Testis (tissue), 3 donors: ENCODE data around the gene EPHA7. TPM values are rescaled to one million over a fixed set of nuclear protein-coding genes. Genes with fewer than 3 reads are reported as not detected.

Source experiments
- DNase-seq: peaks from one replicate; pipeline ENCODE4 v3.0.0-alpha.2; 2019
- H3K27ac ChIP-seq, 2 donors: fragments of 200-600 bp; sonication (generic); one replicate each; pipeline ENCODE4 v1.5.1; 2019
- H3K27me3 ChIP-seq: fragments of 200-600 bp; sonication (generic); one replicate; pipeline ENCODE4 v1.5.1; 2019
- H3K36me3 ChIP-seq: fragments of 200-600 bp; sonication (generic); one replicate; pipeline ENCODE4 v1.5.1; 2017; ENCODE audit warnings: low read depth; ENCODE audit errors: missing control alignments
- H3K4me1 ChIP-seq: fragments of 200-600 bp; sonication (generic); one replicate; pipeline ENCODE4 v1.5.1; 2019
- H3K4me3 ChIP-seq, 2 donors: fragments of 200-600 bp; sonication (generic); one replicate each; pipeline ENCODE4 v1.5.1; 2017 to 2019
- H3K9me3 ChIP-seq: fragments of 200-600 bp; sonication (generic); one replicate; pipeline ENCODE4 v1.5.1; 2017
- POLR2A ChIP-seq: fragments of 450-650 bp; IDR thresholded peaks from one replicate; pipeline ENCODE4 v1.6.1; 2017; ENCODE audit warnings: antibody characterized with exemption, mild to moderate bottlenecking, moderate library complexity
- WGBS, 2 donors: methylation state at CpG; one replicate each; pipeline ENCODE4 v1.1.5; 2018; 5-methylcytosine and 5-hydroxymethylcytosine counted together
- intact Hi-C: fragments of 100-400 bp; cut with DNase I; formaldehyde crosslinking; loops from one replicate; pipeline ENCODE4 v1.15.1; 2023; ENCODE audit warnings: low total_unique reads
- polyA plus RNA-seq: library from polyadenylated mRNA; stranded (reverse); fragments of 350-450 nt; fragmentation: Illumina TruSeq; extraction: RNeasy Lipid Tissue Mini Kit (QIAGEN cat#74804); gene quantifications from one replicate; pipeline ENCODE4 v1.2.3, GENCODE V29; 2014; ENCODE audit warnings: low read depth, low replicate concordance; ENCODE audit not compliant: insufficient read depth
- total RNA-seq, 2 donors: library from RNA; depleted of rRNA; stranded (reverse); fragments of >200 nt; gene quantifications; one replicate each; pipeline ENCODE4 v1.2.3, GENCODE V29; 2016
- TF ChIP-seq, protein P1 (sequence below), 3 experiments: fragments of 450-650 bp in 2 of 3; fragments of 200-600 bp in 1 of 3; sonication (generic) in 1 of 3; IDR thresholded peaks; one replicate each; pipeline ENCODE4 v1.5.1; 2016 to 2019; ENCODE audit warnings: antibody characterized with exemption in 3 of 3, mild to moderate bottlenecking in 2 of 3, moderate library complexity in 1 of 3

EPHA7 gene
- total and polyA plus RNA-seq, 3 donors from 2014 or later: 3.4 to 7.2 (median 4.8) TPM

DNA sequence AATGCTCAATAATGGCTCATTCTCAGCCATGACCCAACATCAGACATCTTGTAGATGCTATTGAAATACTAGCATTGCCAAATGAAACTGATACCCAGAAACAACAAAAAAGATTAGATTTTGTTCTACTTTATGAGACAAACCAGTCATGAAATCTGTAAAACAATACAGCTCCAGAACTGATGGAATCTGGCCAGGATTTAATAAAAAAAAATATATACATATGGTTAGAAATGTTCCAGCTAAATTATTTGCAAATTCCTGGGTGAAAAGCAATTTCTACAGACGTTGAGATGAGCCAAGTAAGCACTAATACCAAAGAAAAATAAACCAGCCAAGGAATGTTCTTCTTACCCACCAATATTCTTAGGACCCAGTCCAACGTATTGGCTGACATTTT lies 201.3 kb downstream of the EPHA7 start:
- Histone ChIP-seq H3K27me3 (no peaks in the 10 kb centered on the region), H3K36me3 (no peaks in the 10 kb centered on the region), H3K4me1 (no peaks in the 10 kb centered on the region), H3K9me3 (no peaks in the 10 kb centered on the region), H3K27ac (no peak overlapping the region), H3K4me3 (no peak overlapping the region)
- DNase-seq: no peak
- intact Hi-C loops: no loop called here
- 49 to 60% methylated on average over 2 of the region's 2 CpGs for WGBS, 2 donors
- no peak for TF ChIP-seq POLR2A
- TF ChIP-seq, protein P1, sequence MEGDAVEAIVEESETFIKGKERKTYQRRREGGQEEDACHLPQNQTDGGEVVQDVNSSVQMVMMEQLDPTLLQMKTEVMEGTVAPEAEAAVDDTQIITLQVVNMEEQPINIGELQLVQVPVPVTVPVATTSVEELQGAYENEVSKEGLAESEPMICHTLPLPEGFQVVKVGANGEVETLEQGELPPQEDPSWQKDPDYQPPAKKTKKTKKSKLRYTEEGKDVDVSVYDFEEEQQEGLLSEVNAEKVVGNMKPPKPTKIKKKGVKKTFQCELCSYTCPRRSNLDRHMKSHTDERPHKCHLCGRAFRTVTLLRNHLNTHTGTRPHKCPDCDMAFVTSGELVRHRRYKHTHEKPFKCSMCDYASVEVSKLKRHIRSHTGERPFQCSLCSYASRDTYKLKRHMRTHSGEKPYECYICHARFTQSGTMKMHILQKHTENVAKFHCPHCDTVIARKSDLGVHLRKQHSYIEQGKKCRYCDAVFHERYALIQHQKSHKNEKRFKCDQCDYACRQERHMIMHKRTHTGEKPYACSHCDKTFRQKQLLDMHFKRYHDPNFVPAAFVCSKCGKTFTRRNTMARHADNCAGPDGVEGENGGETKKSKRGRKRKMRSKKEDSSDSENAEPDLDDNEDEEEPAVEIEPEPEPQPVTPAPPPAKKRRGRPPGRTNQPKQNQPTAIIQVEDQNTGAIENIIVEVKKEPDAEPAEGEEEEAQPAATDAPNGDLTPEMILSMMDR (IDR thresholded peaks at IDR 0.05): no peak

DNA sequence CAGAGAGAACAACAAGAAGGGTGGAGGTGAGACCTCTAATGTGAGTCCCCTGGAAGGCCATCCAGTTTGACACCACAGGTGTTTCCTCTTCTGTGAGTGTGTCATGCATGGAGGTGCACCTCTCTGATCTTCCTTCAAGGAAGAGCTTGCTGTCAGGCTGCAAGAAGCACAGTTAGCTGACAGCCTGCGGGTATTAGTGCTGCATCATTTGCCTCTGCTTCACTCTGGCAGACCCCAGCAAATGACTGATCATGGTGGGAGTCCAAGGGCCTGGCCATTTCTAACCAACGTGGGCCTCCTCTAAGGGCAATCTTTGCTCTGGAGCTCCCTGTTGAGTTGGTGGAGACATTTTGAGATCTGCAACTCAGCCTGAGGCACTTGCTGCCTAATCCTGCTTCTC lies 206.3 kb downstream of the EPHA7 start:
- H3K36me3 ChIP-seq: no peaks in the 10 kb centered on the region
- TF ChIP-seq, protein P1 (IDR thresholded peaks at IDR 0.05): no peak
- TF ChIP-seq POLR2A: no peak
- no peaks in the 10 kb centered on the region for H3K9me3 ChIP-seq
- intact Hi-C loops: no loop called here
- H3K4me1 ChIP-seq: no peaks in the 10 kb centered on the region
- H3K4me3 ChIP-seq: no peak overlapping the region
- no peak for DNase-seq
- no peak overlapping the region for H3K27ac ChIP-seq
- WGBS, 2 donors: 78 to 87% methylated on average over 2 of the region's 2 CpGs
- H3K27me3 ChIP-seq: no peaks in the 10 kb centered on the region

DNA sequence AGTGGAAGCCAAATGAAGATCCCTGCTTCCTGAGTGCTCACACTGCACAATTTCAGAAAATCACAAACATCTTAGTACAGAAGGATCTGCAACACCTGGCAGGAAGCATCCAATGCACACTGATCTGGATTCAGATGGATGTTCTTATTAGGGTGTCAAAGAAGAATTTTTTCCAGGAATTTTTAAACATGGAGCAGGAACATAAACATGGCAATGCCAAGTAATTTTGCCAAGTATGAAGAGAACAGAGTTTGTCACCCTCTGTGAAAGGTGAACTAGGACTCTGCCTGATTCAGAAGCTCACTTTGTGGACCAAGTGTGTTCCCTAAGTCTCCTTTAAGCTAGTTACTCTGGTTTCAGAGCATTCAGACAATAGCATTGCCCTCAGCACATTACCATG lies 208.5 kb downstream of the EPHA7 start:
- H3K4me1 ChIP-seq: no peaks in the 10 kb centered on the region
- DNase-seq: no peak
- no peaks in the 10 kb centered on the region for H3K36me3 ChIP-seq
- intact Hi-C loops: no loop called here
- TF ChIP-seq, protein P1 (IDR thresholded peaks at IDR 0.05): no peak
- TF ChIP-seq POLR2A: no peak
- H3K9me3 ChIP-seq: no peaks in the 10 kb centered on the region
- H3K27me3 ChIP-seq: no peaks in the 10 kb centered on the region
- no peak overlapping the region for H3K27ac ChIP-seq
- H3K4me3 ChIP-seq: no peak overlapping the region

DNA sequence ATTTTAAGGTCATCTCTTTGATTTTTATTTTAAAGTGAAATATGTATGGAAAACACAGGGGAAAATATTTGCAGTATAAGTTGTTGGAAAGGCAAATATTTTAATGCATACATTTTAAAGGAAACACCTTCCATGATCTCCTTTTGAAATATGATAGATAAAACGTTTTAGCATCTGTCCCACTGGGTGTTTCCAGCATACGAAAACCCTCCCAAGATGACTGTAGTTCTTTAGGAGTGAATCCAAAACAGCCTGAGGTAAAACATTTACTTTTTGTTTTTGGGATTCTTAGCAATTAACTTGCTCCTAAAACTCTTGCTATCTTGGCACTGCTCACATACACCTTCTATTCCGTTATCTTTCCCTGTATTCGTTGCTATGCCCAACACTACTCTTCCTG lies 210.0 kb downstream of the EPHA7 start:
- Histone ChIP-seq H3K4me3 (no peak overlapping the region), H3K4me1 (no peaks in the 10 kb centered on the region), H3K9me3 (no peaks in the 10 kb centered on the region), H3K27me3 (no peaks in the 10 kb centered on the region), H3K36me3 (no peaks in the 10 kb centered on the region), H3K27ac (no peak overlapping the region)
- TF ChIP-seq, protein P1 (IDR thresholded peaks at IDR 0.05): no peak
- no peak for TF ChIP-seq POLR2A
- DNase-seq: no peak
- WGBS, 2 donors: 69 to 72% methylated on average over 4 of the region's 4 CpGs
- intact Hi-C loops: no loop called here

DNA sequence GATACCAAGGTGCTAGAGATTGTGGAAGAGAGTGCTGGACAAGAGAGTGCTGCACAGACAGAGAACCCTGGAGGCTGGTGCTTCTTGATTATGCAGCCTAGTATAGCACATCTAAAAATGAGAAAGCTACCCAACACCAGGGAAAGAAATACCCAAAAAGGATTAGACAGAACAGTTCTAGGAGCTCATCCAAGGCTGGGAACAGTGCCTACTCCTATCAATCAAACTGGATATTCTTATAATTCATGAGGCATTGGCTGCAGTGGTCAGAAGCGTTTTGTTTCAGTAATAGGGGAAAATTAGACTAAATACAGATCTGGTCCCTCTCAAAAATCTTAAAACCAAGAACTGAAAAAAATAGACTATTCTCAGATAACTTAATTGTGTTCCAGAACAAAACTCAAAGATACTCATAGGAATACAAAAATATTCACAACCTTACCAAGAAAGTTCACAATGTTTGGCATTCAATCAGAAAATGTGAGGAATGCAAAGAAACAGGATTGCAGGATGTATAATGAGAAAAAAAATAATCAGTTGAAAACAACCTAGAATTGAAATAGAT lies 222.9 kb downstream of the EPHA7 start:
- Histone ChIP-seq H3K9me3 (no peaks in the 10 kb centered on the region), H3K4me1 (no peaks in the 10 kb centered on the region), H3K4me3 (no peak overlapping the region), H3K36me3 (no peaks in the 10 kb centered on the region), H3K27ac (no peak overlapping the region), H3K27me3 (no peaks in the 10 kb centered on the region)
- WGBS, 2 donors: 26 to 41% methylated on average over 1 of the region's 1 CpG
- intact Hi-C loops: no loop called here
- no peak for DNase-seq
- TF ChIP-seq, protein P1 (IDR thresholded peaks at IDR 0.05): no peak
- TF ChIP-seq POLR2A: no peak
